GM04503 (cell line): ENCODE measurements around the gene IL36B.

ENCODE experiments used
- DNase-seq: peaks from one replicate; pipeline ENCODE4 v3.0.0-alpha.2; 2012; ENCODE audit warnings: low read depth

The IL36B gene

DNA sequence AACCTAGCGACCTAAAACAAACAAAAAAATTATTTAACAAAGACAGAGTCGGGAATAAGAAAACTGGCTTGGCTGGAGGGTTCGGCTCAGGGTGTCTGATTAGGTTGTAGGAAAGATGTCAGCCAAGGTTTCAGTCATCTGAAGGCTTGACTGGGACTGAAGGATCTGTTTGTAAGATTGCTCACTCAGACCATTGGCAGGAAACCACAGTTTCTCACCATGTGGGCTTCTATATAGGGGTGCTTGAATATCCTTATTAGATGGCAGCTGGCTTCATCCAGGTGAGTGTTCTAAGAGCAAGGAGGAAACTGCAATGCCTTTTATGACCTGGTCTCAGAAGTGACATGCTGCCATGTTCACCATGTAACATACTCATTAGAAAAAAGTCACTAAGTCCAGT is 999 bp upstream of the IL36B start:
- no peak for DNase-seq

DNA sequence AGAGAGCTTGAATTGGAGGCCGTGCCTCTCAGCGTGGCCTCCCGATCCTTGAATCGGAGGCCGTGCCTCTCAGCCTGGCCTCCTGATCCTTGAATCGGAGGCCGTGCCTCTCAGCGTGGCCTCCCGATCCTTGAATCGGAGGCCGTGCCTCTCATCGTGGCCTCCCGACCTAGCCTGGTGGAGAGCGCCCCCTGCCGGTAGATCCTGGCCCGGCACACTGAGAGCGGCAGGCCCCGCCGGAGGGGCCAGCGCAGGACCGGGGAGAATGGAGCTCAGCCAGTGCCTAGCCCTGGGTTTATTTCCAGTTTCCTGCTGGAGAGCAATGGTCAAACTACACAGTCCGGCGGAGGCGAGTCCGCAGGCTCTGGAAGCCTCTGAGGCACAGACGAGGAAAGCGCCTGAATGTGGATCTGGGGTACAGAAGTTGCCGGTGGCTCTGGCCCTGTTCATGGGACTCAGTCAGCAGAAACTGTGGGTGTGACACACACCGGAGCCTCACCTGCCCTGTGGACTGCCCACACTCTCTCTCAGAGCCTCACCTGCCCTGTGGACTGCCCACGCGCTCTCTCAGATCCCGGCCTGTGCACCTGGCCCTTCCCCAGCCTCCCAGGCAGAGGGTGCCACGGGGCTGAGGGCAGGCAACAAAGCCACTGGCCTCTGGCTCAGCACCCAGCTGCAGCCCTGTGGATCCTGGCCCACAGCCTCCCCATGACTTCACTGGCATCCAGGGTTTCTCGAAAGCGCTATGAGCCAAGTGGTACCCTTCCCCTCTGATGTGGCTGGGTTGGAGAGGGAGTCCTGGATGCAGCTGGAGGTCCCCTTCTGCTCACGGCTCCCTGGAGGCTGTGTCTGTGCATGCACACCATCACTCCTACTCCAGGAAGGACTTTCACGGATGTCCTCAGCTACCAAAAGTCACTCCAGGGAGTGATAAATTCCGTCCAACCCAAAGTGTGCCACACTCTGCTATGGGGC is 1.5 kb downstream of the IL36B start:
- no peak for DNase-seq

DNA sequence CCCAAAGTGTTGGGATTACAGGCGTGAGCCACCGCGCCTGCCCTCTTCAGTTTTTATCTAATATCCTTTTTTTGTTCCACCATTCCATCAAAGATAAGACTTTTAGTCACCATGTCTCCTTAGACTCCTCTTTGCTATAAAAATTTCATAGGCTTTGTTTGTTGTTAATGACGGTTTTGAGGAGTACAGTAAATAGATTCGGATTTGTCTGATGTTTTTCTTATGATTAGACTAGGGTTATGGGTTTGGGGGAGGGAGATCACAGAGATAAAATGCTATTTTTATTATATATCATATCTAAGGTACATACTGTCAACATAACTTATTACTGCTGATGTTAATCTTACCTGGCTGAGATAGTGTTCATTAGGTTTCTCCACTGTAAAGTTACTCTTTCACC is 6.2 kb downstream of the IL36B start:
- no peak for DNase-seq

DNA sequence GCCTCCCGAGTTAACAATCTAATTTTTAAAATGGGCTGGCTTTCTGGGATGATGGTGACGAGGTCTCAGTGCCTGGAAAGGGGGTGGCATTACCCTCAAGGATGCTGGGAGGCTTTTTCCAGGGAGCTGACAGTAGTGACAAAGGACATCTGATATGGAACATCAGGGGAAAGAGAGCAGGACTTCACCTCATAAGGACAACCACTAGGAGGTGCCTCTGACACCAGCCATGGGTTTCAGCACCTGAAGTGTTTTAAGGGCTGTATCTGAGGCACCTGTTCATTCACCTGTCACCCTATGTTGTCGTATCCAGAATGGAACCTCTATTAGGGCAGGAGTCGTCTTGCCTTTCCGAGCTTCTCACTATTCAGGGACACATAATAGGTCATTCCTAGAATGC is 10.8 kb downstream of the IL36B start:
- DNase-seq, result no peak

DNA sequence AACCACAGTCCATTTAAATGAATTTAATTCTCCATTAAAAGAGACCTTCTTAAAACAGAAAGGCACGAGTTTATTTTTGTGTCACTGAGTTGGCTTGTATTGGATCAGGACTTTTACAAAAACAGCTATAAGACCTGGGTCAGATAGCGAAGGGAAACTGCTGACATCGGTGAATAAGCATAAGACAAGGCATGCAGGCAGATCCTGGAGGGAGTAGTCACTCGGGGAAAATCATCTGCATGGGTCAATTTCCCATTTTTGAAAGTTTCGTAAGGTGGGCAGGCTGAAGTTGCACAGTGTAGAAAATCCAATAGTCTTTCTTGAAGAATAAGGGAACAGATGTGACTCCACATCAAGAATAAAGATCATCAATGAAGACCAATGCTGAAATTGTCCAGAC is 12.9 kb downstream of the IL36B start:
- no peak for DNase-seq

DNA sequence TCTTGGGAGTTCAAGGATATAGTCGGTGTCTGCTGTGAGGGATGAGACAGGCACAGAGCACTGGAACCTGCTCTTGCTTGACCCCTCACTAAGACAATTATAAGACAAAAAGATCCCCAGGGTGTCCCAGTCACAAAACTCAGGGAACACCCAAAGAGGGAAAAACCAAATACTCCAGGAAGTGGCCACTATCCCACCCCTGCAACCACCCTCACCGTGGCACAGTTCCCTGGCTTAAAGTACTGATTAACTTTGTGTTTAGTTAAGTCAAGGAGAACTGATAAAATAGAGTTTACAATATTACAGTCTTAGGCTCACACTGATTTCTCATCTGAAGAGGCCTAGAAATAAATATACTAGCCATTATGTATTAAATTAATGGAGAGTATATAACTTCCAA is 13.5 kb downstream of the IL36B start:
- DNase-seq, result no peak

DNA sequence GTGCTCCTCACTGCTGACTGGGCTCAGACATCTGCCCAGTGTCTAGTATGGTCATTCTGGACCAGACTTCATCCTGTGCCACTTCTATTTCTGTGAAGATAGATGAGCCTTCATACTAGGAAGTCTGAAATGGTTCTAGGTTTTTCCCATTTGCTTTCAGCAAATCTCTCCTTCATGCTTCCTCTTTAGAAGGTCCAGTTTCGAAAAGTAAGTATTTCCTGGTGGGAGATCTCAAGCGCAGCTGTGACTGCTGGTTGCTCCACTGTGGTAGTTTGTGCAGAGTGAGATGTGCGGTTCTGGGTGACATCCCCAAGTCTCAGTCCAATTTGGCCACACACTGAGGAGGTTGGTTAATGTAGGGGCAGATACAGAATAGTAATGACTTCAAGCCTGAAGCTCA is 14.4 kb downstream of the IL36B start:
- DNase-seq, result no peak

DNA sequence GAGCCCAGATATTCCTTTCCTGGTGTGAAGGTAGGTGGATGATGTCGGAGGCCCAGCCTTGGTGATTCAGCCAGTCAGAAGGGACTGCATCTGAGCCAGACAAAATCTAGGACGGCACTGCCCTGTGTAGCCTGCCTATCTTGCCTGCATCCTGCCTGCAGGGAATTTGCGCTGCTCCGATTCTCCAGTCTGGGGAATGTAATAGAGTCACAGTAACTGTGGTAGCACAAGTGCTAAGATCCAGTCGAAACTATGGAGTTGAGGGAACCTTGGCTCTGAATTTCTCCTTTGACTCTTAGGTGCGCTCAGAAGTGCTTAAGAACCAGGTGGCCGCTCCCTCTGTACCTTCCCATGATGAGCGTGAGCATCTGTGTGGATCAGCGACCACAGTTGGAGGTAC is 15.9 kb downstream of the IL36B start:
- DNase-seq, result no peak

DNA sequence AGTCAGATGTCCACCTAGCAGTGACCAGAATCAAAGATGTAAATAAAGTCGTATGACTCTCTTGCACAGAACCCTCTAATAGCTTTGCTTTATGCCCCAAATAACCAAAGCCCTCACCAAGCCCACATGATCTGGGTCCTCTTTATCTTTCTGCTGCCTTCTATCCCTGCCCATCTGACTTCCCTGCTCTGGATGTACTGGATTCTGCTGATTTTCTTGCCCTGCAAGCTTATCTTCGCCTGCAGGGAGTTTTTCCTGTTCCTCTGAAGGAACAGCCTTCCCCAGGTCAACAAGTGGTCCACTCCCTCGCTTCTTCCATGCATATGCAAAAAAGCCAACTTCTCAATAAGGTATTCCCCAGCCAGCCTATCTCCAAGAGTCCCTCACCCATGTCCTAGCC is 18.7 kb downstream of the IL36B start:
- no peak for DNase-seq

DNA sequence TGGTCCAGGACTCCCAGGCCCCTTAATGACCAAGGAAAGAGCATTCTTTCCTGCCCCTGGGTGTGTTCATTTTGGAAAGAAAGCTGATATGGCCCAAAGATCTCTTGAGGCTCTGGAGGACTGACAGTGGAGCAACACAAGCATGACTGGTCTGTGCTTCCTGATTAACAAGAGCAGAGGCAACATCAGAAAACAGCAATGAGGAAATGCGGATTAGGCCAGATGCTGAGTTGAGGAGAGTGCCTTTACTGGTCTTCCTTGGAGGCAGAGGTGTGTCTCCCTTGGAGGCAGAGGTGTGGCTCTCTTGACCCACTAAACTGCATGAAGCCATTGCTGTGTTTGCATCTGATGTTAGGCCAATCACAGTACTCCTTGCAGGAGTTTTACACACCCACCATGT is 19.9 kb downstream of the IL36B start:
- DNase-seq, result no peak

DNA sequence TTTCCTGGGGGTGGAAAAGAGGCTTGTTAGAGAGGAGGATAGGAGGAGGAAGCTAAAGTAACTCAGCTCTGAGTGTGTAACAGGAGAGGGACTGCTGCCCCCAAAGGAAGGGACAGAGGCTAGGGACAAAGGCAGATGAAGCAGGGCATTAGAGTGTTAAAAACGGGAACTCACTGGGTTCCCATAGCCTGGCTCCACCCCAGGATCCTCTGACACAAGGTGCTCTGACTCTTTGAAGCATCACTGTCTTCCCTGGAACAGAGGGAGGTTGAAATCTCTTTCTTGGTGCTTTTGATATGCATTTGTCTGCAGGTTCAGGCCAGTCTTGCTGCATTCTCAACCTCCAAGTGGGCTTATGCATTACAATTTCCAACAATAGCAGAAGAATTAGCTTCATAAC is 24.6 kb downstream of the IL36B start:
- DNase-seq, result no peak

DNA sequence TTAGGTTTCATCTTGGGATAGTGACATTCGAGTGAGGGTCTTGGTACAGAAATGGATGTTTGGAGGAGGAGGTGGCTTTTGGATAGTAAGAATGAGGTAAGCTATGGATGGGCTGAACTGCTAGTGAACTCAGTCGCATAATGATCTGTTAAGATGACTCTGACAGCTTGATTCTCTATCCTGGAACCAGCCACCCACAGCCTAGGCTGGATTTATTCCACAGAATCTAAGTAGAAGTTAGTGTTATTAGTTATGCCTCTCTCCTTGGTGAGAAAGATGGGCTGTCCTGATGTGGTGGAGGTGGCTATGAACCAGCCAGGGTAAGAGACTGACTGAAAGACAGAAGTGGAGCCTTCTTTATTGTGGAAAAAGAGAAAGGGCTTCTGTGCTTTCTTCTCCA is 25.0 kb downstream of the IL36B start:
- no peak for DNase-seq

DNA sequence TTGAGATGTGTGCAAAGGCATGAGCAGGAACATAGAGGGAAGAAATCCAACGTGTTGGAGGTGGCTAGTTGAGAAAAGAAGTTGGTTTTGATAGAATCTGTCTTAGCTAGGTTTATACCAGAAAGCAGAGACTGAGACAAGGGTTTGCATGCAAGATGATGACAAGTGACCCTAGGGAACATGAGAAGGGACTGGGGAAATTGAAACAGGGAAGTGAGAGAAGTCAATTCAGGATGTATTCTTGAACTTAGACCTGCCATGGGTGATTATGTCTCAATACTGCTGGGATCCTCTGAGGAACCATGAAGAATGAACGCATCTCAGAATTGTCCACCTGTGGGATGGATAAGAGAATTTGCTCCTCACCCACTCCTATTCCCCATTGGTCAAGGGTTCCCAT is 26.9 kb downstream of the IL36B start:
- DNase-seq, result no peak

DNA sequence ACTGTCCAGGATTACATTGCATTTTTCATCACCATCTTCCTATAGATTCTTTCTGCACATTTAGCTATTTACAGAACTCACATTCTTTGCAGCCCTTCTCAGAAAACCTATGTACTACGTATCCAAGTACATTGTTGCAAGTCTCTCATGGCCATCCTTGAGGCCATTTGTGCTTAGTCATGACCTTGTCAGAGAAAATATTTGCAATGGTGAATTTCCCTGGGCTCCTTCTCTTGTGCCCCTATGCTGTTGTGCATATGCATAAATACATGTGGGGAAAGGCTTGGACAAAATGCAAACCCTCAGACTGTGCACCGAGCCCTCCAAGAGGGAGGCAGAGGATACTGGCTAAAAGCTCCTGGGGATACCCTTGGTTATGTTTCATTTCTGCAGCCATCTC is 27.9 kb downstream of the IL36B start:
- DNase-seq, result no peak

DNA sequence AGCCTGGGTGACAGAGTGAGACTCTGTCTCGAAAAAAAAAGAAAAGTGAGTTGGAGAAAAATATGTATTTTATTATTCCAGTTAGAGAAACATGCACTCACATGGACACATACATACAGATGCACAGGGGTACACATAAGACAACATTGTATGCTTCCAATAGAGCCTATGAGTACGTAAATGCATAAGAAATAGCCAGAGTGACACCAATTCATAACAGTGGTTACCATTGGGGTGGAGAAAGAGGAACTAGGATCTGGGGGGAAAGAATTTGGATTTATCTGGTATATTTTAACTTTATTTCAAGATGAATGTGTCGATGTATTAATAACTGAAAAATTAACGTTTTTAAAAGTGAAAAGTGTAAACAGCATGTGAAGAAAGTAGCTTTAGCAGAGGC is 31.4 kb downstream of the IL36B start:
- DNase-seq, result no peak

DNA sequence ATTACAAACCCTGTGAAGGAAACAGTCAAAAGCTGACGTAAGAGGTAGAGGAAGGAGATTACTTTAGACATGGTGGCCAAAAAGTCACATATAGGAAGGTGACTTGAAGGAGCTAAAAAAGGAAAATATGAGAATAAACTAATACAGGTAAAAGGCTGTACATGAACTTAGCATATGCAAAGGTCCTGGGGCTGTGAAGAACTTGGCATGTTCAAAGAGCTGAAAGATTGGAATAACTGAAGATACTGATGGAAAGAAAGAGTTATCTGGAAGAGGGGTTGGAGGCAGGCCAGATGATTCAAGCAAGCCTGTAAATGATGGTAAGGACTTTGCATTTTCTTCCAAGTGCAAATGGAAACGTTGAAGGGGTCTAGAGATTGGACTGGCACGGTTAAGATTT is 34.2 kb downstream of the IL36B start:
- no peak for DNase-seq

DNA sequence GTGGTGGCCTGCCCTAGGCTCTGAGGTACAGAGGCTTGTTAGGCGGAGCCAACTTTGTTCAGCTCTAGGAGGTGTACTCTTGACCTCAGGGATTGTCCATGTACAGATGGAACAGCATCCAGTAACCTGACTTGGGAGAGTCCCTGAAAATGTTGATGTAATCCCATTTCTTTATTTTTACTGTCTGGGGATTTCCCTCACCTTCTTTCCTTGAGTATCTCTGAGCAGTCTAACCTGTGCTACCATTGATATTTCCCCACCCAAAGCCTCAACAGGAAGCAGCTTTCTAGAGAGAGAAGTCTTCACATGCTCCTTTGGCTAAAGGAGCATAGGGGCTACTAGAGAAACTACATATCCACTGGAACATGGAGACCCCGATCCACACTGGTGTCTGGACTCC is 37.0 kb downstream of the IL36B start:
- DNase-seq, result no peak

DNA sequence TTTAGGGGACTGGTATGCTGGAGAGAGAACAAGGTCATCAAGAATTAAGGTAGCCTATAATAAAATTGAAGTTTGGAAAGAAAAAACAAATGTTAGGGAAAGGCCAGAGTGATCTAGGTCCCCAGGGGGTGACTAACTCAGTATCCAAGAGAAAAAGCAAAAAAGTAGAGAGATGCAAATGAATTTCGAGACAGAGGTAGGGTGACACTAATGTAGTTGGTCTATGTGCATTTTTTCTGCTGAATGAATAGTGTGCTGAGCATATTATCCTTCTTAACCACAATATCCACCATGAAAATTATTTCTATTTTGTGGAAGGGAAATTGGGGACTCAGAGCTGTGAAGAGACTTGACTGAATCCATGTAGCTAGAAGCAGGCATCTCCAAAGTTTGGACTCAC is 37.6 kb downstream of the IL36B start:
- no peak for DNase-seq

DNA sequence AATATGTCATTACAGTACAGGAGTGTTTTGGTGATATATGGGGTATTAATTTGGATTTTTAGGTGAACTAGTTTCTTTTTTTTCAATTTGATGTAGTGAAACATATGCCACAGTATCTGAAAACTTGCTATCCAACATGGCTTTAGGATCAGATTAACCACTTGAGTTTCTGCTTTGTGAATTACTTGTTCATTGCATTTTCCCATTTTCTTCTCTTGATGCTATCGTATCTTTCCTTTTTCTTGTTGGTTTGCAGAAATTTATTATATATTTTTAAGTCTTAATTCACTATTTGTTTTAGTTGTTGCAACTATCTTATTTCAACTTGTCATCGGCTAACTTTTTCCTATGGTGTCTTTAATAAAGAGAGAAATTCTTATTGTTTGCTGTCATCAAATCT is 38.6 kb downstream of the IL36B start:
- DNase-seq, result no peak

DNA sequence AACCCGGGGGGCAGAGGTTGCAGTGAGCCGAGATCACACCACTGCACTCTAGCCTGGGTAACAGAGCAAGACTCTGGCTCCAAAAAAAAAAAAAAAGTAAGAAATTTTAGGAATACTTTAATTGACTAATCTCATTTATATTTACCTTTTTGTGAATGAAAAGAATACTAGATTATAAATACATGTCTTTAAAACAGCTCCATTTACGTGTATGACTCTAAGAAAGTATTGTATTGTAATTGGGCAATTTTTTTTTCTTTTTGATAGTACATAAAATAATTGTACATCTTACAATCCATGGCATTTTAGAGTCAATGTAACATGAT is 39.4 kb downstream of the IL36B start:
- DNase-seq, result no peak

DNA sequence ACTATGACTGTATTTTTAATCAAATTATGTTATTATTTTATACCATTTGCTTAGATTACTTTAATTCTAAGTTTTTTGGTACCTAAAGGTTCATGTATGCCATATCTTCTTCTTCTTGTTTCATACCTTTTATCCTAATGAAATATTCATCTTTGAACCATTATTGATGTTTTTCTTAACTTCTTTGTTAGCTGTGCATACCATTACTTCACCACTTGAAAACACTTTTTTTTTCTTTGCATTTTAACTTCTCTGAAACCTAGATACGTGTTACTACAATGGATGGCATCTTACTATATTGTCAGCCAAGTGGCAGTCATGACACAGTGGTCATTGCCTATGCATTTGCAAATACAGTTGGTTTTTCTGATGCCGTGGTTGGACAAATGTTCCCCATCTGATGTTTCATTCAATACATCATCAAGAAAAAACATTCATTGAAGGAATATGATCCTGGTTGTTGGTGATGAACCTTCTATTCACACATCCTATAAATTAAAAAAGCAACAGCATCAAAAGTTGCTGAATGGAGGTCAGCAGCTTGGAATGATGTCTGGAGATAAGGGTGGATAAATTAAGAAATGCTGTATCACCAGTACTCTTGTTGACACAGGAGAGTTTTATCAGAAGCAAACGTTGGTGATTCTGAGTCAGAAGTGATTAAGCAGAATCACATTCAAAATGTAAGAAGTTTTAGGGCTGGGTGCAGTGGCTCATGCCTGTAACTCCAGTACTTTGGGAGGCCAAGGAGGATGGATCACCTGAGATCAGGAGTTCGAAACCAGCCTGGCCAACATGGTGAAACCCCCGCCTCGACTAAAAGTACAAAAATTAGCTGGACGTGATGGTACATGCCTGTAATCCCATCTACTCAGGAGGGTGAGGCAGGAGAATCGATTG is 40.0 kb downstream of the IL36B start:
- DNase-seq, result no peak

DNA sequence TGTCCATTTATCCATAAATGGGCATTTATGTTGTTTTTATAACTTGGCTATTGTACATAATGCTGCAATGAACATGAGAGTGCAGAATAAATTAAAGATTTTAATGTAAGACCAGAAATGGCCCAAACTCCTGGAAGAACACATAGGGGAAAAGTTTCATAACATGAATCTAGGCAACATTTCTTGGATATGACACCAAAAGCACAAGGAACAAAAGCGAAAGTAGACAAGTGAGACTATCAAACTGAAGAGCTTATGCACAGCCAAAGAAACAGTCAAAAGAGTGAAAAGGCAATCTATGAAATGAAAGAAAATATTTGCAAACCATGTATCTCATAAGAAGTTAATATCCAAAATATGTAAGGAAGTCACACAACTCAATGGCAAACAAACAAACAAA is 41.6 kb downstream of the IL36B start:
- no peak for DNase-seq

DNA sequence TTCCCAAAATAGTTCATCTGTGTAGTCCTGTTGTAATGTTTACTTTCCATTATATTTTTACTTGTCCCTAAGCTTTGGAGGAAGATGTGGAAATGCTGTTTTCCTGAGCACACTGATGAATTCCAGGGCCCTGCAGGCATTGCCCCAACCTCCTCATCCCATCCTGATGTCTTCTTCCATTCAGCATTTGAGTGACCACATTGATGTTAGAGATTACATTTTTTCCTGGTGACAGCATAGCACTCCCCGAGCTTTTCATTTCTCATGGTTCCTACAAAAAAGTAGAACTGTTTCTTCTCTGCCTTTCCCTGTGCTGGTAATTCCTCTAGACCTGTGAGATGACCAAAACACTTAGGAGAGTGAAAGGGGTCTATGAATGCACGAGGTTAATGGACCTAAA is 42.6 kb downstream of the IL36B start:
- DNase-seq, result peak; percentile 6
